DMS114 treated with DMSO at 0.1 percent for 48 hours (cell line): ENCODE measurements around the gene HS2ST1.

Source experiments
- DNase-seq: peaks from one replicate; lab custom pipeline; 2025; ENCODE audit not compliant: unreplicated experiment; lab: John Stamatoyannopoulos, UW

Gene HS2ST1

GRCh38 chr1:87104945-87105344 lies 190.5 kb downstream of the HS2ST1 start:
- no peak for DNase-seq

DNA sequence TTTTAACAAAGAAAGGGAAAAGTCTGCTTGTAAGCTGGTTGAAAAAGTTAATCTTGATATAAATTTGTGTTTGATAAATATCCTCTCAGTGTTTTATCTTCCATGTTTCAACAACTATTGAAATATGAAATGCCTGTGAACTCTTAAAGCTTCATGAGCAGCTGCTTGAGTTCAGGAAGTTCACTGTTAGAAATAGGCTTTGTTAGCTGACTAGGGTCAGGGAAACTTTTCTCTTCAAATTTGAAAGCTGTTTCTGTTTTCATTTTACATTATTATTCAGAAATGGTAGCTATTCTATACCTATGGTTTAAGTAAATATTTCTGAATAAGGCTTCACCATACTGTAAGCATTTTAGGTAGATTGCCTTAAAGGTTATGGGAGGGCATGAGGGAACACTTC lies 191.7 kb downstream of the HS2ST1 start:
- DNase-seq, result no peak

- DNase-seq, result no peak
Observed at GRCh38 chr1:87106867-87107266, 192.4 kb downstream of the HS2ST1 start.

GRCh38 chr1:87108228-87108627 lies 193.8 kb downstream of the HS2ST1 start:
- no peak for DNase-seq

GRCh38 chr1:87108814-87109411 lies 194.5 kb downstream of the HS2ST1 start:
- DNase-seq, result no peak

DNA sequence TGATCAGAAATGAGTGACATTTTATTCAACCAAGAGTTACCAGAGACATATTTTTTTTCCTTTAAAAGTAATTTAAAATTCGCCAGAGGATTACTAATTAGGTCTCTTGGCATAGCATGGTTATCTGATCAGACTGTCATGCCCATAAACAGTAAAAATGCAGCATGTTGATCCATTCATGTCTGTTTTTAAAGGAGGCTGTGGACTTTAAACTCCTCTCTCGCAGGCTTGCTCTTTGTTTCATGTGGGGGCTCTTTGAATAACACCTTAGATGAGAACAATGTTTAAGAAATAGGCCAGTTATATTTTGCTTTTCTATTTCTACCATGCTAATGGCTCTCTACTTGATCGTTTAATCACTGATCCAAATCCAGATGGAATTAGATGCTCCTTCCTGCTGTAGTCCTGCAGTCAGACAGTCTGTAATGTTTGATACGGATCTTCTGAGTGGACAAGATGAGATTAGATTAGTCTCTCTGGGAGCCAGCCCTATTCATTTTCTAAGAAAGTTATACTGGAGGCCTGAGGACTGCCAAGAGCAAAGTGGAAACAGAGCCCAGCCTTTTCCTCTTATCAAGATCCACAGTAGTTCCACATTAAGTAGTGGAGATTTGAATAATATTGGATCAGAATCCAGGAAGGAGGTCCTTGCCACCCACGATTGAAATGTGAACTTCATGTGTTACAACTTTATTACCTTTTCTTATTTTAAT lies 197.4 kb downstream of the HS2ST1 start:
- no peak for DNase-seq

DNA sequence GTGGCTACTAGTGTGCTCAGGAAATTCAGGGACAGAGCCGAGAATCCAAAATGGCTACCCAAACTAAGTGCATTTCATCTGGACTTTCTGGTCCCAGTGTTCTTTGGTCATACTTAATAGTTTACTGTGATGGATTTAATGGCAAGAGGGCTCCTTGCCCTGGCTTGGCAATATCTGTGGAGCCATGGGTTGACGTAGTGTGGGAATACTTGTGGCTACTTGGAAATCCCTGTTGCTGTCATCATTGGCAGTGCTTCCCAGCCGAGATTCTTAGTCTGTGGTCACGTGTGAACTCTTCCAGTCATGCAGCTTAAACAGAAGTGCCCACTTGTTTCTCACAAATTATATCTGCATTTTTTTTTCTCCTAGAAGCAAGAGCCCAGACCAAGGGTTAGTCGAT lies 198.9 kb downstream of the HS2ST1 start:
- no peak for DNase-seq

GRCh38 chr1:87115317-87115890 lies 201.0 kb downstream of the HS2ST1 start:
- DNase-seq, result no peak

DNA sequence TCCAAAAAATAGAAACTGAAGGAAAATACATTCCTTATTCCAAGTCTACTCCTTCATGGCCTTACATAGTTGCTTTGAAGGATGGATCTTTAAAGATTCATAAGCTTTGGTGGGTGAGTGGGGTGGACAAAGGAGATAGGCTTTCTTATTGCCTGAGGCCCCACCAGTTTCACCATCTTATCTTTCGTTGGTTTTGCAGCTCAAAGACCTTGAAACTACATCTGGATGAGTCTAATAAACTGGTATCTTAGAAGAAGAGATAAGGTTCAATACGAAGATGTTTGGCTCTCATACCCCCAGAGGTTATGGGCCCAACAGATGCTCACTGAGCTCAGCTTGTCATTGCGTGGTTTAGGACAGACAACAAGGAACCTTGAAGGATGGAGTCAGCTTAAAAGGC lies 201.5 kb downstream of the HS2ST1 start:
- DNase-seq, result no peak

GRCh38 chr1:87117761-87118368 lies 203.4 kb downstream of the HS2ST1 start:
- no peak for DNase-seq

DNA sequence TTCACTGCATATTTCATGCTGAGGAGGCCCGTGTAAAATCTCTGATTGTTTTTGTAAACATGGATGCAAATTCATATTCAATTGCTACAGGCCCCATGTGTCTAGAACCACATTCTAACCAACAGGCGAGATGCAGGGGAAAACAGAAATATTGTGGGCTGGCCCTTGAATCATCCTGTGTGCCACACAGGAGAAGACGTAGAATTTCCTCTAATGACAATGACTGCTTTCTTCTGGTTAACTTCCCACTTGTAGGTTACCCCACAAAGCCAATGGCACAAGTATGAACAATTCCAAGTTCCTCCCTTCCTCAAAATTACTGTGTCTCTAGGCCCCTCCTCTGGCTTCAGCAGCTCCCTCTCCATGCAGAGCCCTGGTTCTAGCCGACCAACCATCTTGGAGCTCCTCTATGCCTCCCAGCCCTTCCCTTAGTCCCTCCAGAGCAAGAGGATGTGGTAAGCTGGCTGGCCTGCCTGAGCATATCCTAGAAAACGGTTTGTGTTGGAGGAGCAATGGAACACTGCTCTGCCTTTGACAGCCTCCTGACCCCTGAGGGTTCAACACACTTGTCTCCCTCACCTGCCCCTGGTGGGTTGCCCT lies 205.2 kb downstream of the HS2ST1 start:
- no peak for DNase-seq

DNA sequence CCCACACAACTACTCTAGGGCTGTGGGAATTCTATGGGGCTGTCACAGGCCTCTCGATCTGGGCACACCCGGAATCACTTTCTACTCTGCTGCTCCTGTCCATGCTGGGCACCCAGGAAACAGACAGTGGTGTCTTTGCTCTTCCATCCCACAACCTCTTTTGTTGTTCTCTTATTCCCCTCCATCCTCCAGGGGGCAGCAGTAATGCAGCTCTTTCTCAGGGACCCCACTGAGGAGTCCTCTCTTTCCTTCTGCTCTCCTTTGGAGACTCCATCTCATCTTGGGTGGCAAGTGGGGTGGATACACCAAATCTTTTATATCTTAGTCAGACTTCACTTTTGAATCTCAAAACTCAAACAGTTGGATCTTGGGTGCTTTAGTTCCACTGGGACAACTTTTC lies 206.3 kb downstream of the HS2ST1 start:
- DNase-seq, result no peak

DNA sequence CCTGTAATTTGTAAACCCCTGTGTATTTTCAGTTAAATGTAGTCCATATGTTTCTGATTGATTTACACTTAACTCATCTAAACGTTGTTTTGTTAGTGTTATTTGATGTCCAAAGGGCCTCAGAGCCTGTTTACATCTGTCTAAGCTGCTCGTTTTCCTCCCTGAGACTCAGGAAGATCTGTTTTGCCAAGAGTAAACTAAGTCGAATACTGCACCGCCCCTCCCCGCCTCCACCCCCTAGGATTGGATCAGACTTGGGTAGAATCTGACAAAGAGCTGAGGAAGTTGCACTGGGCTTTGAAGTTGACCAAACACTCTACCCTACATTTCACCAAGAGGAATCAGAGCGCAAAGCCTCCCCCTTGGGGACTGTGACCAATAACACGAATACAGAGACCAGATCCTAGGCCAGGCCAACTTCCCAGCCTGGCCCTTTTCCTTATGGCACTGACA lies 207.3 kb downstream of the HS2ST1 start:
- no peak for DNase-seq

DNA sequence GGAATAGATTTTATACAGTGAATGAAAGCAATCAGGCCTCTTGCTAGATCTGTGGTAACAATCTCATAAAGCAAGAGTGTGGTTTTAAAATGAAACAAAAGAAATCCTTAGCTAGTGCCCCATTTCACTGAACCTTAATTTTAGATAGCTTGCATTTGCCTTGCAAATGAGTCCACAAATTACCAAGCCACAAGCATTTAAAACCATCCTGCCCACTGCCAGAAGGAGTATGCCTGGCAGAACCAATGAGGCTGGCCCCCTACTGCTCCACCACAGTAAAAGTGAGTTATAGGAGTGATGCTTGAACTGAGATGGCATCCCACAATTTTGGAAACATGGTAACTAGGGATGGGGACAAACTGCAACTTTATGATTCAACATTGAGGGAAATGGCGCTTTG lies 207.8 kb downstream of the HS2ST1 start:
- no peak for DNase-seq

DNA sequence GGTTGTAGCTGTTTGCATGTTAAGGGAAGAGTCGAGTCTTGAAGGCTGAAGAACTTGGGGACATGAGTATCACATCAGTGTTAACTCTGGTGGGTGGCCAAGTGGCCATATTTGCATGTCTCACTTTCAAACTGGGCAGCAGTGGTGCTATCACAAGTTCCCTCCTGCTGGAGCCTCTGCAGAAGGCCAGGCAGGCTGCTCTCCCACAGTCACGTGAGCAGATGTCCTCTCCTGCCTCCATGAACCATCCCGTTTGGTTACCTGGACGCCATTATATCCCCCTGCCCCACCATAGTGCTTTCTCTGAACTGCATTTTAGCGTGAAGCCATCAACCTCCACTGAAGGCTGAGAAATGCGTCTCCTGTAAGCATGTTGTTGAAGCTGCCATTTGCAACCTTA lies 209.2 kb downstream of the HS2ST1 start:
- DNase-seq, result no peak

DNA sequence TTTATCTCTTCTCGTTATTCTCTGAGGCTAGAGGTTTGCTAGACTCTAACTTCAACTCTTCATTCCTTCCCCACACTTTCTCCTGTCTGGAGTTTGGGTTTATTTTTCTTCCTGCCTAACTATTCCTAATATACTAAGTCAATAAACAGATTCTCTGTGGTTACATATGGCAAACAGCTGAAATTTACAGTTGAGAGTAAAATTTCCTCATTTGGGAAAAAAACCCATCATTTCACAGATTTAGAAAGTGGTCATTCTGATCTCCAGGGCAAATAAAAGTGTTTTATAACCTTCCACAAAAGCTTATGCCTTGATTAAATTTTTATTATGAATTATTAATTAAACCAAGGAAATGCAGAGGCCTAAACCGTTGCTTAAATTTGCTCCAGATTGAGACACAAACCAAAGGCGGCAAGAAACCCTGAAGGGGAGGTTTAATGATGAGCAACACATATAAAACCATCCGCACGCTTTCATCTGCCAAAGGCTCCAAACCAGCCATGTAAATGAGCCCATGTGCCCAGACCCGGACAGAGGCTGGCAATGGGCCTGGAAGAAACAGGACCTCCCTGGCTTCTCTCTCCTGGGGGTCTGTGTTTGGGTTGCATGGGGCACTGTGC lies 212.6 kb downstream of the HS2ST1 start:
- DNase-seq, result no peak

- DNase-seq, result no peak
Observed at GRCh38 chr1:87127581-87127980, 213.1 kb downstream of the HS2ST1 start.

- DNase-seq, result no peak
Observed at GRCh38 chr1:87129038-87129437, 214.6 kb downstream of the HS2ST1 start.

- no peak for DNase-seq
Observed at GRCh38 chr1:87129606-87130005, 215.2 kb downstream of the HS2ST1 start.

DNA sequence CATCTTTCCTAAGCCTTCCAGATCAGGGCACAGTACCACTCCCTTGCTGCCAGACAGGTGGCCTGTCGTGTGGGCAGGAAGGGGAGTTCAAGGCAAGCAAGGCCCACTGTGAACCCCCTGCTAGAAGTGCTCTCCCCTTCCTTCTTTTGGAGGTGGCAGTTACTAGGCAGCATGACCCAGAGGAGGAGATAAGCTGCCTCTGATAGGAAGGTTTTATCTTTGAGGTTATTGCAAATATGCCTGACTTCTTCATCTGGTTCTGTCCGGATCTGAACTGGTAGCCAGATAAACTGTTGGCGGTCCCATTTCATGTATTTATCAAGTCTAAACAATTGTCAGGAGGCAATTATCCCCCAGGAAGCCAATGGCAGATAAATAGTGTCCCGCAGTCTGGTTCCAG lies 216.0 kb downstream of the HS2ST1 start:
- DNase-seq, result no peak

- DNase-seq, result peak; percentile 61
Observed at GRCh38 chr1:87131809-87132283, 217.4 kb downstream of the HS2ST1 start.
